ENCODE data around the gene ATP23.

Gene ATP23

GRCh38 chr12:57941165-57941894 lies at the start of gene ATP23:
ATP23 (plus strand) TSS chr12:57941567; CDS start chr12:57941702, 135 bp downstream.
- Mint-ChIP-seq H3K27me3 (no peaks in the 10 kb centered on the region), H3K4me1 (peaks cover 26% of the 10 kb centered on the region), H3K27ac (peak within 1 kb of the TSS; percentile 97), H3K36me3 (no peaks in the 10 kb centered on the region), H3K9me3 (no peaks in the 10 kb centered on the region), H3K4me3 (peak within 1 kb of the TSS; percentile 98)
- peak; percentile 86 to 93 for DNase-seq (ENCODE audit: low spot score in 2 of 2)
- ATAC-seq (ENCODE audit: low read depth): peak; percentile 85

- H3K4me3 Mint-ChIP-seq: no peak overlapping the region
These were observed 49.0 kb upstream of the ATP23 start for GRCh38 chr12:57892232-57892972.

GRCh38 chr12:57893431-57894353 lies 47.7 kb upstream of the ATP23 start:
- H3K4me1 Mint-ChIP-seq: peaks cover 35% of the 10 kb centered on the region
- no peaks in the 10 kb centered on the region for H3K9me3 Mint-ChIP-seq
- no peak overlapping the region for H3K4me3 Mint-ChIP-seq
- H3K36me3 Mint-ChIP-seq: no peaks in the 10 kb centered on the region
- no peak overlapping the region for H3K27ac Mint-ChIP-seq
- no peaks in the 10 kb centered on the region for H3K27me3 Mint-ChIP-seq
- DNase-seq (ENCODE audit: low spot score in 2 of 2): no peak
- no peak for ATAC-seq (ENCODE audit: low read depth)

More at GRCh38 chr12:57892232-57892972, 49.0 kb upstream of the ATP23 start:
- no peaks in the 10 kb centered on the region for H3K27me3 Mint-ChIP-seq
- H3K27ac Mint-ChIP-seq: no peak overlapping the region
- peaks cover 28% of the 10 kb centered on the region for H3K4me1 Mint-ChIP-seq
- ATAC-seq (ENCODE audit: low read depth) (no peak), DNase-seq (ENCODE audit: low spot score in 2 of 2) (no peak)
- no peaks in the 10 kb centered on the region for H3K9me3 Mint-ChIP-seq
- H3K36me3 Mint-ChIP-seq: no peaks in the 10 kb centered on the region

- no peak overlapping the region for H3K27ac Mint-ChIP-seq
- H3K4me1 Mint-ChIP-seq: peaks cover 39% of the 10 kb centered on the region
- no peaks in the 10 kb centered on the region for H3K27me3 Mint-ChIP-seq
- ATAC-seq (ENCODE audit: low read depth) (no peak), DNase-seq (ENCODE audit: low spot score in 2 of 2) (no peak)
- H3K9me3 Mint-ChIP-seq: no peaks in the 10 kb centered on the region
- H3K4me3 Mint-ChIP-seq: peak overlapping the region; percentile 12
- H3K36me3 Mint-ChIP-seq: no peaks in the 10 kb centered on the region
These were observed 46.7 kb upstream of the ATP23 start for GRCh38 chr12:57894399-57895292.

- peaks cover 39% of the 10 kb centered on the region for H3K4me1 Mint-ChIP-seq
- no peak for ATAC-seq (ENCODE audit: low read depth)
- no peaks in the 10 kb centered on the region for H3K36me3 Mint-ChIP-seq
- DNase-seq (ENCODE audit: low spot score in 2 of 2): no peak
- peak overlapping the region; percentile 67 for H3K4me3 Mint-ChIP-seq
- H3K27me3 Mint-ChIP-seq: no peaks in the 10 kb centered on the region
- H3K27ac Mint-ChIP-seq: peak overlapping the region; percentile 98
- H3K9me3 Mint-ChIP-seq: no peaks in the 10 kb centered on the region
These were observed 45.8 kb upstream of the ATP23 start for GRCh38 chr12:57895389-57896114.

GRCh38 chr12:57896115-57896433 lies 45.3 kb upstream of the ATP23 start:
- no peaks in the 10 kb centered on the region for H3K27me3 Mint-ChIP-seq
- ATAC-seq (ENCODE audit: low read depth): no peak
- no peaks in the 10 kb centered on the region for H3K36me3 Mint-ChIP-seq
- peak overlapping the region; percentile 98 for H3K27ac Mint-ChIP-seq
- DNase-seq (ENCODE audit: low spot score in 2 of 2): no peak
- no peaks in the 10 kb centered on the region for H3K9me3 Mint-ChIP-seq
- H3K4me3 Mint-ChIP-seq: peak overlapping the region; percentile 67
- peaks cover 39% of the 10 kb centered on the region for H3K4me1 Mint-ChIP-seq

GRCh38 chr12:57896434-57897201 lies 44.7 kb upstream of the ATP23 start:
- peaks cover 37% of the 10 kb centered on the region for H3K4me1 Mint-ChIP-seq

GRCh38 chr12:57897286-57897974 lies 43.9 kb upstream of the ATP23 start:
- no peaks in the 10 kb centered on the region for H3K9me3 Mint-ChIP-seq
- ATAC-seq (ENCODE audit: low read depth) (no peak), DNase-seq (ENCODE audit: low spot score in 2 of 2) (no peak)
- H3K4me1 Mint-ChIP-seq: peaks cover 30% of the 10 kb centered on the region
- H3K27me3 Mint-ChIP-seq: no peaks in the 10 kb centered on the region
- H3K36me3 Mint-ChIP-seq: no peaks in the 10 kb centered on the region
- H3K27ac Mint-ChIP-seq: peak overlapping the region; percentile 98
- peak overlapping the region; percentile 83 for H3K4me3 Mint-ChIP-seq

More at GRCh38 chr12:57896434-57897201, 44.7 kb upstream of the ATP23 start:
- H3K4me3 Mint-ChIP-seq: peak overlapping the region; percentile 83
- no peaks in the 10 kb centered on the region for H3K9me3 Mint-ChIP-seq
- ATAC-seq (ENCODE audit: low read depth) (no peak), DNase-seq (ENCODE audit: low spot score in 2 of 2) (no peak)
- no peaks in the 10 kb centered on the region for H3K36me3 Mint-ChIP-seq
- no peaks in the 10 kb centered on the region for H3K27me3 Mint-ChIP-seq
- peak overlapping the region; percentile 98 for H3K27ac Mint-ChIP-seq

GRCh38 chr12:57898308-57898970 lies 42.9 kb upstream of the ATP23 start:
- Mint-ChIP-seq H3K36me3 (no peaks in the 10 kb centered on the region), H3K27me3 (no peaks in the 10 kb centered on the region), H3K4me1 (peaks cover 30% of the 10 kb centered on the region), H3K4me3 (peak overlapping the region; percentile 53), H3K27ac (peak overlapping the region; percentile 98), H3K9me3 (no peaks in the 10 kb centered on the region)
- ATAC-seq (ENCODE audit: low read depth) (peak; percentile 21), DNase-seq (ENCODE audit: low spot score in 2 of 2) (peak in 1 of 2 donors; percentile 29)

- DNase-seq (ENCODE audit: low spot score in 2 of 2) (peak; percentile 78 to 86), ATAC-seq (ENCODE audit: low read depth) (peak; percentile 86)
- no peaks in the 10 kb centered on the region for H3K36me3 Mint-ChIP-seq
- peaks cover 30% of the 10 kb centered on the region for H3K4me1 Mint-ChIP-seq
- no peaks in the 10 kb centered on the region for H3K27me3 Mint-ChIP-seq
- no peaks in the 10 kb centered on the region for H3K9me3 Mint-ChIP-seq
- H3K4me3 Mint-ChIP-seq: peak overlapping the region; percentile 77
- H3K27ac Mint-ChIP-seq: peak overlapping the region; percentile 98
These were observed 42.2 kb upstream of the ATP23 start for GRCh38 chr12:57899010-57899662.

- Mint-ChIP-seq H3K36me3 (no peaks in the 10 kb centered on the region), H3K4me3 (no peak overlapping the region), H3K27me3 (peaks cover 13% of the 10 kb centered on the region), H3K4me1 (peaks cover 18% of the 10 kb centered on the region), H3K9me3 (no peaks in the 10 kb centered on the region), H3K27ac (peak overlapping the region; percentile 74)
- DNase-seq (ENCODE audit: low spot score in 2 of 2): no peak
- no peak for ATAC-seq (ENCODE audit: low read depth)
These were observed 38.8 kb upstream of the ATP23 start for GRCh38 chr12:57902478-57902969.
